IMR-90 (cell line): Measurements from ENCODE around the gene APPL2.

Experiments used
- CEBPB ChIP-seq: IDR thresholded peaks from 2 replicates; pipeline ENCODE4 v1.6.1; 2012; ENCODE audit warnings: low read depth, low read length, improper control_type of control experiment
- CHD1 ChIP-seq: IDR thresholded peaks from 2 replicates; pipeline ENCODE4 v1.6.1; 2012; ENCODE audit warnings: low read depth, low read length, improper control_type of control experiment
- CTCF ChIP-seq: conservative IDR thresholded peaks from 2 replicates; pipeline ENCODE4 v1.5.1; 2012; ENCODE audit warnings: mild to moderate bottlenecking, low read depth, low read length, improper control_type of control experiment
- FOS ChIP-seq: fragments of 150-350 bp; IDR thresholded peaks from 2 replicates; pipeline ENCODE4 v1.6.1; 2016; ENCODE audit warnings: low read depth, low read length
- POLR2A ChIP-seq: IDR thresholded peaks from 2 replicates; pipeline ENCODE4 v1.6.1; 2012; ENCODE audit warnings: mild to moderate bottlenecking, low read depth, low read length
- RAD21 ChIP-seq: IDR thresholded peaks from 2 replicates; pipeline ENCODE4 v1.6.1; 2012; ENCODE audit warnings: low read length, improper control_type of control experiment
- RFX5 ChIP-seq: IDR thresholded peaks from 2 replicates; pipeline ENCODE4 v1.8.0; 2012; ENCODE audit warnings: low read depth, mild to moderate bottlenecking, low read length, moderate library complexity

- TF ChIP-seq RAD21 (no peak), CTCF (no peak), POLR2A (no peak), FOS (no peak), CHD1 (no peak), CEBPB (no peak), RFX5 (no peak)
Measured at GRCh38 chr12:105142259-105142658, 93.7 kb downstream of the APPL2 start.
